Activated CD4-positive, alpha-beta T cell treated with anti-CD3 and anti-CD28 coated beads for 48 hours (primary cell): ENCODE measurements around the gene SEMA4G.
A peak's percentile ranks its signal among the peaks of the same experiment; 100 is the strongest.

Experiments used
- DNase-seq: peaks from one replicate; pipeline ENCODE4 v3.0.0-alpha.2; 2020

SEMA4G gene

DNA sequence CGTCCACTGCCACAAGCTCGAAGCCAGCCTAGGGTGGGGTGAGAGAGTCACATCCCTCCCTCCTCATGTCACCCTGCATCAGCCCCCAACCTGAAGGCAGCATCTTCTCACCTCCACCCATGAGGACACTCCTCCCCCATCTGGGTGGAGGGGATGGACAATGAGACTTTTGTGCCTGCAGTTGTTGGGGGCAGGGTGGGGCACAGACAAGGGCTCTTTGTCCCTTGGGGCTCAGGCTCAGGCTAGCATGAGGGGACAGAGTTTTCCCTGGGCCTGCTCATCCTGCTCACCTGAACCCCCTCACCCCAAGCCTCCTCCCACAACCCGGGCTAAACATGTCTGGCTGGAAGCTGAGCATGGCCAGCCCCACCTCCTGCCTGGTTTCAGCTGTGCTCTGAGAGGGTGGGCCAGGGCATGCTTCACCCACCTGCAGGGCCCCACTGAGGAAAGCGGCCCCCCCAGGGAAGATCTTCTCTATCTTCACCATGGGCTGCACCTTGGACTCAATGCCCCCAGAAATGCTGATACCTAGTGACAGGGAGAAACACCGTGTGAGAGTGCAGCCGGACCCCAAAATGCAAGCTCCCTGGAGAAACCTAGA lies 39.6 kb downstream of the SEMA4G start:
- no peak for DNase-seq

DNA sequence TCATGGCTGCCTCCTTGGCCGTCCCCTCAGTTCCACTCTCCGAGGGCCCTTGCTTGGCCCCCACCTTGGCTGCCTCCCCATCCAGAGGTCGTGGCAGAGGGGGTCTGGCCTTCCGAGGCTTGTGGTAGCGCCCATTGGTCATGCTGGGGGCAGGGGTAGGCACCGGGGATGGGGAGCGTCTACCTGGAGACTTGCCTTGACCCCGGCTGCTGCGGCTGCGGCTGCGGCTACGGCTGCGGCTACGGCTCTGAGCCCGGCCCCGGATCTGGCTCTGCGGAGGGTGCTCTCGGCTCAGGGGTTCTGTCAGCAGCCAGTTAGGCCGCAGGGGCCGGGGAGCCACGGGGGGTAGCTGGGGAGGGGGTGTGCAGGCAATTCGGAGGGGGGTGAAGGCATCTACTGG lies 41.0 kb downstream of the SEMA4G start:
- DNase-seq: no peak

DNA sequence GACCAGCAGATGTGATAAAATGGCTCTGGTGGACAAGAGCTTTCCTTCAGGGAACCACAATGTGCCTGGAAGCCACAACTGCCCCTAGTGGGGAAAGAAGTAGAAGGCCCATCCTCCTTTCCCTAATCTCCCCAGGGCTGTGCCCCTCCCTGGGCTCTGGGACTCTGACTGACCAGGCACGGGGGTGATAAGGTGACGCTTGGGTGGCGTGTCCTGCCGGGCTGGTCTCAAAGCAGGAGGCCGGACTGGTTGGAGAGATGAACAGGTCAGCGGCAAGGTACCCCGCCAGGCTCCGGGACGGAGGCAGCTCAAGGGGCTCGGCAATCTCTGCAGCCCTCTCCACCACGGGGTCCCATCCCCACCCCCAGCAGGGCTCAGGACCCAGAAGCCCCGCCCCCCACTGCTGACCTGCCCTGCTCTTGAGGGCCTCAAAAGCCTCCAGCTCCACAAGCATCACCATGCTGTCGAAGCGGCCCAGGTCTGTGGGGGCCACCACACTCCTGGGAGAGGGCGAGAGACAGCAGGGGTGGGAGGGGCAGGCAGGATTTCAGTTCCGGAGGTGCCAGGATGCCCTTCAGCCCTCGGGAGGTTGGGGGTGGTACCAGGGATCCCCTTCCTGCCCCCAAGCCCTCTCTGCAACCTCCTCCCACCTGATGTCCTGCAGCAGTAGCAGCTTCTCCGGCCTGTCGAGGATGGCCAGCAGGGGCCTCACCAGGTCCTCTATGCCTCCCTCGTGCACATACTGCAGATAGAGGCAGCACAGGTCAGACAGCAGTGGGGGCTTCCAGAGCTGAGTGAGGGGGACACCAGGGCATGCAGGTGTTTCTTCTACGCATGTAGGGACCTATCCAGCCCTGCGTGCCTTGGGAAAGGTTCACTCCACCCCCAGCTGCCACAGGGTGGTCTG lies 42.5 kb downstream of the SEMA4G start:
- no peak for DNase-seq

DNA sequence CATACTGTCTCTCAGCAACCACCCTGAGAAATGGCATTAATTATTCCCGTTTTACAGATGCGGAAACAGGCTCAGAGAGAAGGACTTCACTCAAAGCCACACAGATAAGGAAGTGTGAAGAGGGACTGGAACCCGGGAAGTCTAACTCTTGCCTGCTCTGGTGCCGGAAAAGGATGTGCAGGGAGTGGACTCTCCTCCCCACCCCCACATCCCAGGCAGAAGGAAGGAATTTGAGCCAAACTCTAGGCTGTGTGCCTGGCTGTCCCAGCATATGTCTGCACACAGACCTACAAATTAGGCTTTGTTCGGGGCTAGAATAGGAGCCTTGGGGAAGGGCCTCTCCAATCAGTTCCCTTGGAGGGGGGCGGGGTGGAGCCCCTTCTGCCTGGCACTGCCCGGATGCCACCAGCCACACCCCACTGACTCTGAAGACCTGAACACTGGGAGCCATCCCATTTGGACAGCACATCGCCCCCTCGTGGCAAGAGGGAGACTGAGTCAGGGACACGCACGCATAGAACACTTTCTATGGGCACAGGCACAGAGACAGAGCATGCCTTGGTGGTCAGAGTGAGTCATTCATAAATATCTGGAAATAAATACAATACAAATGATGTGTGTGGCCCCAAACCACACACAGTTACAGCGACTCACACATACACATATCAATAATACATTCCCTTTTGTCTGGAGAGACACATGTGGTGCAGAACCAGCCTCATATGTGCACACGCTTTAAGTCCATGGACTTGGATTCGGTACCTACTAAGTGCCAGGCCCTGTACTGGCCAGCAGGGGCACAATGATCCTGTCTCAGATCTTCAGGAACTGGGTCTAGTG lies 43.4 kb downstream of the SEMA4G start:
- DNase-seq: peak; percentile 87

DNA sequence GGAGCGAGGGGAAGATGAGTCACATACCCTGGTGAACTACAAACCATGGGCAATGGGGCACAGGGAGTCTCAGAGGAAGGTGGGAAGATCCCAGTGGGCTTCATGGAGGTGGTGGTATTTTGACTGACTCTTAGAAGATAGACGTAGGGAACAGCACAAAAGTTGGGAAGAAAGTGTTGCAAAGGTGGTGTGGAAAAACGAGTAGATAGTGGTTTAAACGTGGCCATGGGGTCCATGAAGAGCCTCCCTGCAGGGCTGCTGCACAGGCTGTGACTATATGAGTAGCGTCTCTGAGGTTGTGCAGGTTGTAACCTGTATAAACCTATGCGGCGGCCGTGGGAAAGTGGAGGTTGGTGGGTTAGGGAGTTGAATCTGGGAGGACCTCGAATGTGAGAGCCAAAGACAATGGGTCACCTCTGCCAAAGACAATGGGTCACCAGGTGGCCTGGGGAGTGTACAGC lies 44.1 kb downstream of the SEMA4G start:
- DNase-seq: no peak

DNA sequence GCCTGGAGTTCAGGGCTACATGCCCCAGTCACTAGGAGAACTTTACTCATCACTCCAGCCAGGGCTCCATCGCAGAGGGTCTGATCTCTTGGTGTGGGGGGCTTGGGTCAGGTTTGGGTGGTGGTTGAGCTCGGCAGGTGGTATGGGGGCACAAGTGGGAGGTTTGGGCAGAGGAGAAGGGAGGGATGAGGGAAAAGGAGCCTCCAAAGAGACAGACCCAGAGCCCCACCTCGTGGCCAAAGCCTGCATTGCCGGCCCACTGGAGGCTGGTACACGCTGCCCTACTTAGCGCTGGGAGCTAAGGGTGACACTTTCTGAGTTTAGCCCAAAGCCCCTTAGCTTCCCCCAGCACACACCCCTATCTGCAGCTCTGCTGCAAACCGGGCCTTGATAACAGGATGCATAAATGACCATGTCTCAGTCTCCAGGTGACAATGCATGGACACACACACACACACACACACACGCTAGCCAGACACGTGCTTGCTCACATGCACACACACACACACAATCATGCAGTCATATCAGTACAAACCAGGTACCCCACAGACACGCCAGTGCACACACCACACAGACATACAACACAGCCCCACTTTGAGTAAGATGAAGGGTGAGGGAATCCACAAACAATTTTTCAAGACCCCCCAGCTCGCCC lies 45.1 kb downstream of the SEMA4G start:
- peak; percentile 88 for DNase-seq

DNA sequence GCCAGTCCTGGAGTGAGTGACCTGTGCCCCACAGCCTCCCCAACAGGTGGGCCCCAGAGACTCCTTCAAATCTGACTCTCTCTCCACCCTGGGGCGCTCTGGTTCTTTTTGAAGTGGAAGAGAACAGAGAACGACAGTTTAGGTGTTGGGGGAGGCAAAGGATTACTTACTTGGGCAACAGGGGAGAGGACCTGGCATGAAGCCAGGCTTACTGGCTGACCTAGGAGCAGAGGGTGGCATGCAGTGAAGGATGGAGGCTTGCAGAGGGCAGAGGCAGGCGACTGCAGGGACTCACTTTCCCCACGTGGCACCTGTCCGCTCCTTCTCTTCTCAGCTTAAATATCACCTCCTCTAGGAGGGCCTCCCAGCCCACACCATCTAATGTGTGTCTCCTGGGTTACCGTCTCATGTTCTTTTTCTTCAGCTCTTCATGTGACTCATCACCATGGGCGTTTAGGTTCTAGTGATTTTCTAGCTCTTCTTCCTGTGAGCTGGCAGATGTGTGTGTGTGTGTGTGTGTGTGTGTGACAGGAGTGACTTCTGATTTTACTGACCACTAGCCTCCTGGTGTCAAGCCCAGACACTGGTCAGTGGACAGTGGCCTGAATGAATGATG lies 45.8 kb downstream of the SEMA4G start:
- peak; percentile 33 for DNase-seq

DNA sequence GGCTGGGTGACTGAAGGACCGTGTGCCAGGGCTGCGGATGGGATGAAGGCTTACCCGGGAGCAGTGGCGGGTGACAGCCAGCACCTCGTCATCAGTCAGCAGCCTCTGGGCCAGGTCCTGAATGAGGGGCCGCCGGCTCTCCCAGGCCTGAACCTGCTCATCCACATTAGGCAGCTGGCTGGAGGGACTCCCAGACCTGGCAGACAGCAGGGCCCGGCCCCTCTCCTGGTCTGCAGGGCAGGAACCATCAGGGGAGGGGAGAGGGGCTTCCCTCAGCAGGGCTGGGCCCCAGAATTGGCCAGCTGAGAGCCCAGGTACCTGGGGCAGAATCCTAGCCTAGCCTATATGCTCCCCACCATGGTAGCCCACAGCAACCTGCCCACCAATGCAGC lies 46.3 kb downstream of the SEMA4G start:
- no peak for DNase-seq

DNA sequence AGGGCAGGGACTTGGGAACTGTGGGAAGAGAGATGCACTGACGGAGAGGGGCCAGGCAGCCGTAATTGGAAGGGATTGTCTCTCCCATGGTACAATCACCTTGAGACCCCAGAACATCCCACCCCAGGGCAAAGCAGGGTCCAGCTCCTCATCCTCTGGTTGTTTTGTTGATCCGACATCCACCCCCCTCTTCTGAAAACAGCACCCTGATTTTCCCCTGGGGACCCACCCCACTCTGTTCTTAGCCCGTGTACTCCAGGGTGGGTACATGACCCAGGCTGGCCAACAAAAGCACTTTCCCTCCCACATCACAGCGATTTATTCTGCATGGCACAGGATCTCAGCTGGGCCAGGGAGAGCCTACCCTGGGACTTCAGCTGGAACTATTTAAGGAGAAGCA lies 47.5 kb downstream of the SEMA4G start:
- DNase-seq: no peak

DNA sequence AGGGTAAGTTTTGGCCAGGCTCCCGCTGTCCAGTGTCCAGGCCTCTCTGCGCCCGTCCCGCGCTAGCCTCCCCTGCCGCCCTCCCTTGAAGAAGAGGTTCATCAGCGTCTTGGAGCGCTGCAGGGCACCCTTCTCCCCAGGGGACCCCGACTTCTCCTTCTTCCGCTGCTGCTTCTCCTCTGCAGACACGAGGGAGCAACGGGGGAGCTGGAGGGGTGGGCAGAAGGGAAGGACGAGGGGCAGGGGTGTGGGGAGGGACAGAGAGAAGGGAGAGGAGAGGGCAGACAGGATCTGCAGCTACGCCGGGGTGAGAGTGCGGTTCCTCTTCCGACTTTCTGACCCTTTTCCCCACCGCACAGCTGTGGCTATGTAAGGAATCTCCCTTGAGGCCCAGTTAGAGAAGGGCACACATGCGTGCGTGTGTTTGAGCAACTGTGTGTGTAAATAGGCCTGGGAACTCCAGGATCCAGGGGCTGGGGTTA lies 48.9 kb downstream of the SEMA4G start:
- no peak for DNase-seq

DNA sequence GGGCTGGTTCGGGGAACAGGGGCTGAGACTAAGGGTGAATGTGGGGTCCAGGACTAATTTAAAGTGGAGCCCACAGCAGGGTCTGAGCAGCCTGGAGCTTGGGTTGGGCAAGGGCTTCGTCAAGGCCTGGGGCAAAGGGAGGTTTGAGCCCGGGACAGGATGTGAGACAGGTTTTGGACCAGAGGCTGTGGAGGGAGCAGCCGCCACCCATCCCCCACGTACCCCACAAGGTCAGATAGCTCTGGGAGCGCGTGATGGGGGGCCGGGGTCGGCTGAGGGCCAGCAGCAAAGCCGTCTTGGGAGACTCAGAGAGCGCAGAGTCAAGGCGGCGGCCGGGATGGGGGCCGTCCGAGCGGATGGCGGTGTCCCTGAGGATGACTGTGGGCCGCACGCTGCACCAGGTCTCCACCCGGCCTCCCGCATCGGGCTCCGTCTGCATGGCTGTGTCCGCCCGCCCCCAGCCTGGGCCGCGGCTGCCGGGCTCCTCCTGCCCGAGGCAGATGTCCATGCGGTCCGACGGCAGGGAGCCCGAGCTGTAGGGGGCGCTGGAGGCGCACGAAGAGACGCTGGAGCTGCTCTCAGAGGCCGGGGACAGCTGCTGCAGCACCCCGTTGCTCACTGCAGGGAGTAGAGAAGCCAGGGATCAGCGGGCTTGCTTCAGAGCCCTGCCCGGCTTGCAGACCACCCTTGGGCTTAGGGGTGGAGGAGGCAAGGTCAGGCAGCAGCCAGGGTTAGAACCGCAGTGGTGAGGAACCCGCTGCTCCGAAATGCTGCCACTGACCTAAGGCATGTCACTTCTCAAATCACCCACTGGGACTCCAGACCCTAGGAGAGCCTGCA lies 49.5 kb downstream of the SEMA4G start:
- peak; percentile 91 for DNase-seq
